GM19397 (cell line): ENCODE measurements around the gene ZFAND4.
A peak's percentile ranks its signal among the peaks of the same experiment; 100 is the strongest.
"Not testable (repeated sequence)": the region's sequence is repeated elsewhere in the genome, so short reads cannot be mapped to it uniquely, and the experiment has no call there.

Source experiments
- ATAC-seq: cut with Tn5 transposase; IDR thresholded peaks from one replicate; pipeline ENCODE4 v1.9.1; 2021; ENCODE audit warnings: mild to moderate bottlenecking, moderate library complexity; ENCODE audit not compliant: unreplicated experiment

Gene ZFAND4

GRCh38 chr10:45592432-45592831 is 80.1 kb downstream of the ZFAND4 start:
- no peak for ATAC-seq

GRCh38 chr10:45591280-45591679 is 81.3 kb downstream of the ZFAND4 start:
- no peak for ATAC-seq

GRCh38 chr10:45589868-45590267 is 82.7 kb downstream of the ZFAND4 start:
- ATAC-seq: no peak

- no peak for ATAC-seq
Observed at GRCh38 chr10:45589009-45589408, 83.6 kb downstream of the ZFAND4 start.

- no peak for ATAC-seq
Observed at GRCh38 chr10:45586028-45586824, 86.3 kb downstream of the ZFAND4 start.

GRCh38 chr10:45585131-45585530 is 87.4 kb downstream of the ZFAND4 start:
- no peak for ATAC-seq

- ATAC-seq: no peak
Observed at GRCh38 chr10:45582386-45582781, 90.2 kb downstream of the ZFAND4 start.

GRCh38 chr10:45581582-45582385 is 90.8 kb downstream of the ZFAND4 start:
- no peak for ATAC-seq

GRCh38 chr10:45581216-45581549 is 91.4 kb downstream of the ZFAND4 start:
- ATAC-seq: peak; percentile 43

- peak; percentile 68 for ATAC-seq
Observed at GRCh38 chr10:45580371-45581215, 92.0 kb downstream of the ZFAND4 start.

- ATAC-seq: no peak
Observed at GRCh38 chr10:45578384-45578971, 94.1 kb downstream of the ZFAND4 start.

- ATAC-seq: no peak
Observed at GRCh38 chr10:45575966-45576597, 96.5 kb downstream of the ZFAND4 start.

GRCh38 chr10:45575032-45575761 is 97.4 kb downstream of the ZFAND4 start:
- not testable (repeated sequence) for ATAC-seq

- no peak for ATAC-seq
Observed at GRCh38 chr10:45569471-45569870, 103.1 kb downstream of the ZFAND4 start.

- no peak for ATAC-seq
Observed at GRCh38 chr10:45566415-45566814, 106.2 kb downstream of the ZFAND4 start.
